ENCODE results near the gene TTC8.
"Not testable (repeated sequence)": the region's sequence is repeated elsewhere in the genome, so short reads cannot be mapped to it uniquely, and the experiment has no call there.

TTC8 gene

GRCh38 chr14:88824314-88825077 is at the start of gene TTC8:
Gene TTC8 (plus strand): TSS chr14:88824651. CDS start chr14:88824708, 57 bp downstream.
- peak; percentile 70 for DNase-seq (ENCODE audit: low read depth)

- no peak for DNase-seq (ENCODE audit: low read depth)
Observed at GRCh38 chr14:88775532-88775931, 48.9 kb upstream of the TTC8 start.

DNA sequence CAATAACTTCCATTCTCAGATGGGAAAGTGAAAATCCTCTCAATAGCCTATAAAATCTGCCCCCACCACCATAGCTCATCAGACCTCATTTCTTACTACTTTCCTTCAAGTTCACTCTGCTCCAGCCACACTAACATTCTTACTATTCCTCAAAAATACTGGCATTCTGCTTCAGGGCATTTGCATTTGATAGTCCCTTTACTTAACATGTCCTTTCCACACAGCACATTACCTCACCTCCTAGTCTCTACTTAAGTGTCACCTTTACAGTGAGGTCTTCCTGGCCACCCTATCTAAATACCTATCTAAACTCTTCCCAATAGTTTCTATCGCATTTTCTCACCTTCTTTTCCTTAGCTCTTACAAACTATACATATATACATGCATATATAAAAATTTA is 38.5 kb upstream of the TTC8 start:
- DNase-seq (ENCODE audit: low read depth), result no peak

- DNase-seq (ENCODE audit: low read depth), result no peak
Observed at GRCh38 chr14:88786715-88787114, 37.7 kb upstream of the TTC8 start.

GRCh38 chr14:88789573-88789972 is 34.9 kb upstream of the TTC8 start:
- not testable (repeated sequence) for DNase-seq (ENCODE audit: low read depth)

DNA sequence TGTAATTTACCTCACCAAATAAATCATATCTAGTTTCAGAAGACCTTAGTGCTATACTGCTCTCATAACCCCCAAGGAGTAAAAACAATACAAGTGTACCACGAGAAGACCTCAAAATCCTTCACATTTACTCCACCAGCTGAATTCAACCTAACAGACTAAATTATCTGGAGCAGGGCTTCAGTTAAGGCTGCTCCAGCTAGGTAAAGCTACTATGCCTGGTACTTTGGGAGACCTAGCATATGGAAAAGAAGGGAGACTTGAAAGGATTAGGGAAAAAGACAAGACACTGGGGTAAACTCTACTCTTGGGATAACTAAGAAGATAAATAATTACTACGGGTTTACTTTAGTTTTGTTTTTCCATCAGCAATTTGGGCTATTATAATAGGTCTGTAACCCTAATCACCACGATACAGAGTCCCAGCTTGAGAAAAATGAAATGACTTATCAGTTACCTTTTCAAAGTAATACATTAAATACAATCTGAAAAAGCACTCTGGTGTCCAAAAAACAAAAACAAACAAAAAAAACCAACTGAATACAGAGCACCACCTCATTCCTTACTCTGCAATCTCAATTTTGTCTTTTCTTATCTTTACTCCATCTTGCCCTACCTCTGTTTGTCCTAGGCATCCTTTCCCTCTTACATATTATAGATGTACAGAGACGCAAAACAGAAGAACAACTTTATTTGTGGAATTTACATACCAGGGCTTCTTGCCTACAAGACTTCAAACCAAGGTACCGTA is 33.8 kb upstream of the TTC8 start:
- DNase-seq (ENCODE audit: low read depth), result no peak

DNA sequence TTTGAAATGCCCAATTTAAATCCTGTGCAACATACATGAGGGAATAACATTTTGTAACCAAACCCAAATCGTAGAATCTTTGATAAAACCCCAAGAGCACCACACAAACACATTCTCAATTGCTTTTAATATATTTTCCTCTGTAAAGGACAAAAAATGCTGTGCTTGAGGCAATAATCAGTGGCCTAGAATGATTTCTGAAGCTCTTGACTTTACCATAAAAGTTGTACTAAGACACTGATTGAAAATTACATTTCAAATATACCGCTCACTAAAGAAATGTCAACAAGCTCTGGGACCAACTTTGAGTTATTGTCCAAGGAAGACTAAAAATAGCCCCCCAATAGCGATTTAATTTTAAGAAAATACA is 33.2 kb upstream of the TTC8 start:
- DNase-seq (ENCODE audit: low read depth), result no peak

GRCh38 chr14:88791629-88792472 is 32.6 kb upstream of the TTC8 start:
- no peak for DNase-seq (ENCODE audit: low read depth)

GRCh38 chr14:88792473-88793258 is 31.8 kb upstream of the TTC8 start, which contains the start of gene EML5:
Gene EML5 (minus strand): TSS chr14:88792953. CDS start chr14:88792503, 450 bp downstream.
- DNase-seq (ENCODE audit: low read depth), result peak; percentile 8

DNA sequence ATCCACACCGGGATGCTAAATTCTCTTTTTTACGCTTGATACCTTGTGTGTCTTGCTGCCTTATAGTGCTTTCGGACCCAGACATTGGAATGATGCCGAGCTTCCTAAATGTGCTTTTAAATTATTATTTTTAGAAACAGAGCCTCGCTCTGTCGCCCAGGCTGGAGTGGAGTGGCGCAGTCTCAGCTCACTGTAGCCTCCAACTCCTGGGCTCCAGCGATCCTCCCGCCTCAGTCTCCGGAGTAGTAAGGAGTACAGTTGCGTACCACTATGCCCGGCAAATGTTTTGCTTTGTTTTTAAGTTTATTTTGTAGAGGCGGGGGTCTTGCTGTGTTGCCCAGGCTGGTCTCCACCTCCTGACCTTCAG is 31.2 kb upstream of the TTC8 start:
- no peak for DNase-seq (ENCODE audit: low read depth)

- no peak for DNase-seq (ENCODE audit: low read depth)
Observed at GRCh38 chr14:88798156-88798555, 26.3 kb upstream of the TTC8 start.

- no peak for DNase-seq (ENCODE audit: low read depth)
Observed at GRCh38 chr14:88799522-88799921, 24.9 kb upstream of the TTC8 start.

DNA sequence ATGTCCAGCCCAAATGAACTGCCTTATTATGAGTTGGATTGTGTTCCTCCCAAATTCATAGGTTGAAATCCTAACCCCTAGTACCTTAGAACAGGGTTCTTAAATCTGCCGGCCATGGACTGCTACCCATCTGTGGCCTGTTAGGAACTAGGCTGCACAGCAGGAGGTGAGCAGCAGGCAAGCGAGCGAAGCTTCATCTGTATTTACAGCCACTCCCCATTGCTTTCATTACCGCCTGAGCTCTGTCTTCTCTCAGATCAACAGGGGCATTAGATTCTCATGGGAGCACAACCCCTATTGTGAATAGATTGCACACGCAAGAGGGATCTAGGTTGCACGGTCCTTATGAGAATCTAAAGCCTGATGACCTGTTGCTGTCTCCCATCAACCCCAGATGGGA is 21.9 kb upstream of the TTC8 start:
- DNase-seq (ENCODE audit: low read depth), result no peak

DNA sequence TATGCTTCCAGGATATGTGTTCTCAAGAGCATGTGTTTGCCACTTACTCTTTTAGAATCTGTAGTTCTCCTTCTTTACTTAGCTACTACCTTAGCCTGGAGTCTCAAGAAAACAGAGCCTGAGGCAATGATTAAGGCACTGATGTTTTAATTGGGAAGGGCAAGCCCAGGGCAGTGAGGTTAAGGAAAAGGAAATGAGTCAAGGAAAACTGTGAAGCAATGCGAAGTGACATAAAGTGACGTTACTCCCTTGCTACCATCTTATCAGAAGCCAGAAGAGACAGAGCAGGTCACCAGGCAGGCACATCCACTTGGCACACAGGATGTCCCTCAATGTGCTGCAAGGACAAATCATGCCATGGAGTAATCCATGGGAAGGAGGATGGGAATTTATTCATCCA is 20.4 kb upstream of the TTC8 start:
- DNase-seq (ENCODE audit: low read depth), result no peak

DNA sequence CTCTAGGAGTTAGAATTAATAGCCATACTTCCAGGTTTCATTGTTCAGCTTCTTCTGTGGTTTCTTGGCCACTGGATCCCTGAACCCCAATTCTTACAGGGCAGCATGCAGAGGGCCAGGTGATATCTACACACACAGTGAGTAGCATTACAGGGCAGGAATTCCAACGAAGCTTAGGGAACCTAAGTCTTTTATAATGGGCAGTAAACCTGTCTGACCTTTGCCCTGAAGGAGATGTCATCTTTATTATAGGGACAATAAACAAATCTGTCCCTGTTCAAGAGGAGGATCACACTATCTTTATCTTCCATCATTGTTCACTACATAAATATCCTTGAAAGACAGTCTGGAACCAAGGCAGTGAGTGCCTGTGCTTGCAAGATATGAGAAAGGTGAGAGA is 20.0 kb upstream of the TTC8 start:
- no peak for DNase-seq (ENCODE audit: low read depth)

GRCh38 chr14:88808359-88808758 is 16.1 kb upstream of the TTC8 start:
- DNase-seq (ENCODE audit: low read depth), result no peak

DNA sequence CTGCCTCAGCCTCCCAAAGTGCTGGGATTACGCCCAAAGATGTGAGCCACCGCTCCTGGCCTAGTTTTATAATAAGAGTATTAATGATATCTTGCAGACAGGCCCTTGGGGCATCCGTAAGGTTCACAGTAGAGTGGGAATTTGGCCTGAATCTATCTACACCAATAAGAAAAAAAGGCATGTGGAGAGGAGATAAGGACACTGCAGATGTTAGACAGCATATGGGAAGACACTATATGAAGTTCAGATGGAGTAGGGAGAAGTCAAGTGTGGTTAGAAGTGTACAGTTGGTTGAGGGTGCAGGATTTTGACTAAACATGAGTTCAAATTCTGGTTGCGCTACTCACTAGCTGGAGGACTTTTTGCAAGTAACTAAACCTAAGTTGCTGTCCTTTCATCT is 8.5 kb upstream of the TTC8 start:
- DNase-seq (ENCODE audit: low read depth), result no peak

DNA sequence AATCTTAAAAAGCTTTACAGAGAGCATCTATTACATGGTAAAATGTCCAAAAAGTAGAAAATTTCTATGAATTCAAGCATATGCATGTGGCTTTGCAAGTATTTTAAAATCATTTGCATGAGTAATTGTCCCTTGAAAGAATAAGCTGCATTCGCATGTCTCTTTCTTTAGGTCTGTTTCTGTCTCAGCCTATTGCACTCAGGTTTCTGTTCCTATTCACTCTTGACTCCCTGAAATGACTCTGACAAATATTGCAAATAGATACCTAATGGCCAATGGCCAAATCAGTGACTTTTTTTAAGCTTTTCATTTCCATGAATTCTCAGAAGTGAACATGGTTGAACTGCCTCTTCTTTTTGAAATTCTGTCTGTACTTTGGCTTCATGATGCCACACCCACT is 6.4 kb upstream of the TTC8 start:
- DNase-seq (ENCODE audit: low read depth), result no peak

- not testable (repeated sequence) for DNase-seq (ENCODE audit: low read depth)
Observed at GRCh38 chr14:88819674-88820073, 4.8 kb upstream of the TTC8 start.

- no peak for DNase-seq (ENCODE audit: low read depth)
Observed at GRCh38 chr14:88821378-88821777, 3.1 kb upstream of the TTC8 start.

DNA sequence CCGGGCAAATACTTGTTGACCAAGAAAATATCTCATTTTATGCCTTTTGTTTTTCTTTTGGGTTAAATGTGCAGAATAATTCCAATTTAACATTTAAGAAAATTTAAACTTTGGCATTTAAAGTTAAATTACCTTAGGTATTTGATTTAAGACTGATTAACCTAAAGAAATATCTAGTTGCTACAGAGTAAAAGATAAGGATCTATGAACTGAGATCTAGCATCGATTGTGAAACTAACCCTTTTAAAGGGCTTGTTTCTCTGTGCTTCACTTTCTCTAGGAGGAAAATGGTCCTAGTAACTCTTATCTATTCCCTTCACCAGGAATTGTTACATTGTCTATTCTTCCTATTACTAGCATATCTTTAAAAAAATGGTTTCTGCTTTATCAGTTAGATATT is 2.6 kb upstream of the TTC8 start:
- no peak for DNase-seq (ENCODE audit: low read depth)

DNA sequence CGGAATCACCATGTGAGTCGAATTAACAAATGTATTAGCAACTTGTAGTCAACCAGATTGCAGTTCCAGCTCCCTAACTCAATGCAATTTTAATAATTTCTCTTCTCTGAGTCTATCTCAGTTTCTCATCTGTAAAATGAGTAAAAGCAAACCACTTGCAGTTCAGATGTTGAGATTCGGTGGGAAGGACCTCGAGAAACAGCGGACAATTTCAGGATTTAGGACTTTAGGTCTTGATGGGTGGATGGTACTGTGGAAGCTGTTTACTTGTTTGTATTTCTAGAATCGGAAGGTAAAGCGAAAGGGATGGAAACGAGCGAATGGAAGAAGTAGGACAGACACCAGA is 510 bp upstream of the TTC8 start:
- DNase-seq (ENCODE audit: low read depth), result no peak

Measured in GM04504 (cell line).